IMR-90 (cell line): ENCODE results near the gene KBTBD7. TPM values are rescaled to one million over a fixed set of nuclear protein-coding genes. Genes with fewer than 3 reads are reported as not detected.

Experiments
- ATAC-seq: fragments of 200-7000 bp; cut with Tn5 transposase; 2 replicates; pipeline ENCODE4 v1.9.1; 2020; ENCODE audit warnings: low read depth, mild to moderate bottlenecking, moderate library complexity
- BruUV-seq: library from RNA; stranded (reverse); fragments of 400-500 nt; replicated peaks from 2 replicates; lab custom pipeline; 2021; lab: Mats Ljungman, UMichigan
- CTCF ChIA-PET: fragments of 300-600 bp; formaldehyde crosslinking; extraction: SDS; loops from one replicate; lab custom pipeline; 2021; ENCODE audit warnings: antibody characterized with exemption; lab: Yijun Ruan, JAX
- POLR2A ChIA-PET: fragments of 300-600 bp; sonication (Branson Sonifier 250); formaldehyde crosslinking; loops from one replicate; lab custom pipeline; 2022; ENCODE audit warnings: antibody characterized with exemption; ENCODE audit not compliant: unreplicated experiment; lab: Charles Lee
- DNase-seq: peaks from one replicate; pipeline ENCODE4 v3.0.0; 2013
- H2AFZ ChIP-seq: replicated peaks from 2 replicates; pipeline ENCODE3; 2013; ENCODE audit warnings: low read length, mild to moderate bottlenecking; ENCODE audit not compliant: poor library complexity
- H2AK5ac ChIP-seq: 2 replicates; pipeline ENCODE4 v1.6.1; 2013; ENCODE audit warnings: low read depth, low read length, inconsistent platforms
- H2AK9ac ChIP-seq: replicated peaks from 2 replicates; pipeline ENCODE3; 2013; ENCODE audit warnings: mild to moderate bottlenecking, low read depth, low read length, moderate library complexity; ENCODE audit not compliant: poor library complexity
- H2BK120ac ChIP-seq: 2 replicates; pipeline ENCODE4 v1.6.1; 2013; ENCODE audit warnings: low read depth, low read length, inconsistent platforms
- H2BK15ac ChIP-seq: 3 replicates; pipeline ENCODE4 v1.6.1; 2013; ENCODE audit warnings: low read depth, low read length, inconsistent platforms
- H2BK20ac ChIP-seq: 2 replicates; pipeline ENCODE4 v1.6.1; 2013; ENCODE audit warnings: low read depth, mild to moderate bottlenecking, inconsistent platforms, low read length, moderate library complexity
- H2BK5ac ChIP-seq: 2 replicates; pipeline ENCODE4 v1.6.1; 2013; ENCODE audit warnings: mild to moderate bottlenecking, low read depth, low read length, inconsistent platforms; ENCODE audit not compliant: poor library complexity, severe bottlenecking
- H3K14ac ChIP-seq: replicated peaks from 2 replicates; pipeline ENCODE4 v1.6.1; 2013; ENCODE audit warnings: low read depth, low read length, inconsistent platforms
- H3K18ac ChIP-seq: 2 replicates; pipeline ENCODE4 v1.6.1; 2013; ENCODE audit warnings: low read depth, low read length, control low read depth
- H3K23ac ChIP-seq: 2 replicates; pipeline ENCODE4 v1.6.1; 2013; ENCODE audit warnings: low read depth, low read length, inconsistent platforms
- H3K27ac ChIP-seq: 2 replicates; pipeline ENCODE4 v1.5.1; 2013; ENCODE audit warnings: mild to moderate bottlenecking, control low read depth, low read length; ENCODE audit not compliant: insufficient read depth
- H3K27me3 ChIP-seq: 2 replicates; pipeline ENCODE4 v1.6.1; 2013; ENCODE audit warnings: low read length; ENCODE audit not compliant: control insufficient read depth, insufficient read depth
- H3K36me3 ChIP-seq: 2 replicates; pipeline ENCODE4 v1.6.1; 2013; ENCODE audit warnings: low read length, mixed read lengths; ENCODE audit not compliant: control insufficient read depth, insufficient read depth
- H3K4ac ChIP-seq: 2 replicates; pipeline ENCODE4 v1.6.1; 2013; ENCODE audit warnings: low read depth, low read length, inconsistent platforms
- H3K4me1 ChIP-seq: 2 replicates; pipeline ENCODE4 v1.6.1; 2013; ENCODE audit warnings: low read length, mixed read lengths; ENCODE audit not compliant: control insufficient read depth, insufficient read depth
- H3K4me2 ChIP-seq: 2 replicates; pipeline ENCODE4 v1.6.1; 2013; ENCODE audit warnings: low read depth, mild to moderate bottlenecking, control low read depth, low read length, moderate library complexity
- H3K4me3 ChIP-seq: 2 replicates; pipeline ENCODE4 v1.5.1; 2013; ENCODE audit warnings: low read depth, mild to moderate bottlenecking, control low read depth, low read length, moderate library complexity; ENCODE audit not compliant: insufficient read depth
- H3K56ac ChIP-seq: 2 replicates; pipeline ENCODE4 v1.6.1; 2013; ENCODE audit warnings: low read length, inconsistent platforms; ENCODE audit not compliant: insufficient read depth; ENCODE audit errors: extremely low read depth
- H3K79me1 ChIP-seq, 2 experiments: 2 replicates each; pipeline ENCODE4 v1.6.1; 2013; ENCODE audit warnings: low read length in 2 of 2, inconsistent platforms in 1 of 2, low read depth in 1 of 2
- H3K9ac ChIP-seq: 2 replicates; pipeline ENCODE4 v1.6.1; 2013; ENCODE audit warnings: low read depth, low read length, control low read depth
- H3K9me1 ChIP-seq: 2 replicates; pipeline ENCODE4 v1.6.1; 2013; ENCODE audit warnings: low read length, inconsistent platforms; ENCODE audit not compliant: insufficient read depth
- H3K9me3 ChIP-seq: 2 replicates; pipeline ENCODE4 v1.6.1; 2013; ENCODE audit warnings: low read length; ENCODE audit not compliant: control insufficient read depth, insufficient read depth
- H4K20me1 ChIP-seq: 2 replicates; pipeline ENCODE4 v1.6.1; 2013; ENCODE audit warnings: low read length, inconsistent platforms; ENCODE audit not compliant: insufficient read depth
- H4K5ac ChIP-seq: 2 replicates; pipeline ENCODE4 v1.6.1; 2013; ENCODE audit warnings: mild to moderate bottlenecking, low read depth, low read length, control low read depth
- H4K8ac ChIP-seq, 2 experiments: 2 replicates each; pipeline ENCODE4 v1.6.1; 2013; ENCODE audit warnings: low read depth in 2 of 2, low read length in 2 of 2, control low read depth in 1 of 2, inconsistent platforms in 1 of 2
- H4K91ac ChIP-seq: 2 replicates; pipeline ENCODE4 v1.6.1; 2013; ENCODE audit warnings: low read depth, low read length, inconsistent platforms; ENCODE audit not compliant: insufficient read depth
- BHLHE40 ChIP-seq: fragments of 150-350 bp; IDR thresholded peaks from 2 replicates; pipeline ENCODE4 v1.6.1; 2016; ENCODE audit warnings: mild to moderate bottlenecking, low read depth, low read length
- CEBPB ChIP-seq: IDR thresholded peaks from 2 replicates; pipeline ENCODE4 v1.6.1; 2012; ENCODE audit warnings: low read depth, low read length, improper control_type of control experiment
- CHD1 ChIP-seq: IDR thresholded peaks from 2 replicates; pipeline ENCODE4 v1.6.1; 2012; ENCODE audit warnings: low read depth, low read length, improper control_type of control experiment
- FOS ChIP-seq: fragments of 150-350 bp; IDR thresholded peaks from 2 replicates; pipeline ENCODE4 v1.6.1; 2016; ENCODE audit warnings: low read depth, low read length
- MAFK ChIP-seq: IDR thresholded peaks from 2 replicates; pipeline ENCODE4 v1.6.1; 2012; ENCODE audit warnings: low read depth, low read length, improper control_type of control experiment
- MAZ ChIP-seq: IDR thresholded peaks from 2 replicates; pipeline ENCODE4 v1.6.1; 2012; ENCODE audit warnings: low read depth, mild to moderate bottlenecking, low read length, improper control_type of control experiment, moderate library complexity, borderline replicate concordance
- MXI1 ChIP-seq: IDR thresholded peaks from 2 replicates; pipeline ENCODE4 v1.6.1; 2012; ENCODE audit warnings: low read depth, mild to moderate bottlenecking, low read length, moderate library complexity, borderline replicate concordance
- POLR2A ChIP-seq: IDR thresholded peaks from 2 replicates; pipeline ENCODE4 v1.6.1; 2012; ENCODE audit warnings: mild to moderate bottlenecking, low read depth, low read length
- RAD21 ChIP-seq: IDR thresholded peaks from 2 replicates; pipeline ENCODE4 v1.6.1; 2012; ENCODE audit warnings: low read length, improper control_type of control experiment
- RCOR1 ChIP-seq: IDR thresholded peaks from 2 replicates; pipeline ENCODE4 v1.6.1; 2012; ENCODE audit warnings: mild to moderate bottlenecking, low read length, improper control_type of control experiment; ENCODE audit not compliant: insufficient replicate concordance
- SMC3 ChIP-seq: fragments of 150-350 bp; IDR thresholded peaks from 2 replicates; pipeline ENCODE4 v1.6.1; 2016; ENCODE audit warnings: low read depth, mild to moderate bottlenecking, antibody characterized with exemption, low read length, moderate library complexity
- USF2 ChIP-seq: fragments of 150-350 bp; IDR thresholded peaks from 2 replicates; pipeline ENCODE4 v1.6.1; 2017; ENCODE audit warnings: mild to moderate bottlenecking, antibody characterized with exemption, low read length, low read depth
- dilution Hi-C: fragments of 300-500 bp; cut with HindIII; formaldehyde crosslinking; loops from one replicate; pipeline ENCODE4 v1.14.3; 2018; ENCODE audit warnings: low sequenced_read_pairs; ENCODE audit not compliant: unreplicated experiment
- in situ Hi-C: fragments of 300-500 bp; cut with MboI; formaldehyde crosslinking; loops from 3 replicates; pipeline ENCODE4 v1.14.3; 2019; ENCODE audit warnings: low sequenced_read_pairs, inconsistent platforms, mixed read lengths
- intact Hi-C: fragments of 100-400 bp; cut with micrococcal nuclease; formaldehyde crosslinking; loops from 2 replicates; pipeline ENCODE4 v1.10.0; 2022
- polyA plus RNA-seq, 3 experiments: library from polyadenylated mRNA; depleted of rRNA; stranded (reverse); fragments of >200 nt; gene quantifications; 2 replicates each; pipeline ENCODE4 v1.2.3, GENCODE V29; 2012; ENCODE audit warnings: low replicate concordance in 1 of 3
- total RNA-seq: library from RNA; depleted of rRNA; stranded (reverse); fragments of >200 nt; gene quantifications from 2 replicates; pipeline ENCODE4 v1.2.3, GENCODE V29; 2012
- TF ChIP-seq, protein P1 (sequence below): fragments of 150-350 bp; IDR thresholded peaks from 2 replicates; pipeline ENCODE4 v1.6.1; 2016; ENCODE audit warnings: low read depth, mild to moderate bottlenecking, low read length, moderate library complexity, borderline replicate concordance
- TF ChIP-seq, protein P2 (sequence below): conservative IDR thresholded peaks from 2 replicates; pipeline ENCODE4 v1.5.1; 2012; ENCODE audit warnings: mild to moderate bottlenecking, low read depth, low read length, improper control_type of control experiment

Gene KBTBD7
- total and polyA plus RNA-seq, 2 of the 4 experiments (the other 2 are of a cell fraction): 2.1 to 7.9 TPM

GRCh38 chr13:41182231-41182630 is 12.1 kb downstream of the KBTBD7 start:
- Histone ChIP-seq H2AFZ (no peak overlapping the region), H3K27me3 (no peaks in the 10 kb centered on the region), H4K20me1 (no peaks in the 10 kb centered on the region), H3K9me1 (no peaks in the 10 kb centered on the region), H2AK5ac (no peak overlapping the region), H3K56ac (no peak overlapping the region), H4K8ac (no peak overlapping the region), H3K14ac (no peak overlapping the region), H3K4me3 (no peak overlapping the region), H3K4ac (no peak overlapping the region), H2BK5ac (no peak overlapping the region), H3K18ac (no peak overlapping the region), H3K36me3 (no peaks in the 10 kb centered on the region), H2BK120ac (no peak overlapping the region), H2BK20ac (no peak overlapping the region), H3K79me1 (no peaks in the 10 kb centered on the region), H2BK15ac (no peak overlapping the region), H3K9me3 (no peaks in the 10 kb centered on the region), H3K4me1 (peaks cover 5% of the 10 kb centered on the region; the same call in 1 of the 2 replicates), H3K4me2 (no peak overlapping the region), H3K9ac (no peak overlapping the region), H3K23ac (no peak overlapping the region), H4K91ac (no peak overlapping the region), H4K5ac (no peak overlapping the region), H2AK9ac (no peak overlapping the region), H3K27ac (no peak overlapping the region)
- no TSS peak for BruUV-seq
- no peak for DNase-seq
- no peak for ATAC-seq
- CTCF ChIA-PET: no interaction called here
- TF ChIP-seq CEBPB (no peak), FOS (no peak), CHD1 (no peak), POLR2A (no peak), MXI1 (no peak), MAFK (no peak), BHLHE40 (no peak), RCOR1 (no peak), RAD21 (no peak), MAZ (no peak), SMC3 (no peak), USF2 (no peak)
- TF ChIP-seq, protein P1, sequence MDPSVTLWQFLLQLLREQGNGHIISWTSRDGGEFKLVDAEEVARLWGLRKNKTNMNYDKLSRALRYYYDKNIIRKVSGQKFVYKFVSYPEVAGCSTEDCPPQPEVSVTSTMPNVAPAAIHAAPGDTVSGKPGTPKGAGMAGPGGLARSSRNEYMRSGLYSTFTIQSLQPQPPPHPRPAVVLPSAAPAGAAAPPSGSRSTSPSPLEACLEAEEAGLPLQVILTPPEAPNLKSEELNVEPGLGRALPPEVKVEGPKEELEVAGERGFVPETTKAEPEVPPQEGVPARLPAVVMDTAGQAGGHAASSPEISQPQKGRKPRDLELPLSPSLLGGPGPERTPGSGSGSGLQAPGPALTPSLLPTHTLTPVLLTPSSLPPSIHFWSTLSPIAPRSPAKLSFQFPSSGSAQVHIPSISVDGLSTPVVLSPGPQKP: no peak
- TF ChIP-seq, protein P2, sequence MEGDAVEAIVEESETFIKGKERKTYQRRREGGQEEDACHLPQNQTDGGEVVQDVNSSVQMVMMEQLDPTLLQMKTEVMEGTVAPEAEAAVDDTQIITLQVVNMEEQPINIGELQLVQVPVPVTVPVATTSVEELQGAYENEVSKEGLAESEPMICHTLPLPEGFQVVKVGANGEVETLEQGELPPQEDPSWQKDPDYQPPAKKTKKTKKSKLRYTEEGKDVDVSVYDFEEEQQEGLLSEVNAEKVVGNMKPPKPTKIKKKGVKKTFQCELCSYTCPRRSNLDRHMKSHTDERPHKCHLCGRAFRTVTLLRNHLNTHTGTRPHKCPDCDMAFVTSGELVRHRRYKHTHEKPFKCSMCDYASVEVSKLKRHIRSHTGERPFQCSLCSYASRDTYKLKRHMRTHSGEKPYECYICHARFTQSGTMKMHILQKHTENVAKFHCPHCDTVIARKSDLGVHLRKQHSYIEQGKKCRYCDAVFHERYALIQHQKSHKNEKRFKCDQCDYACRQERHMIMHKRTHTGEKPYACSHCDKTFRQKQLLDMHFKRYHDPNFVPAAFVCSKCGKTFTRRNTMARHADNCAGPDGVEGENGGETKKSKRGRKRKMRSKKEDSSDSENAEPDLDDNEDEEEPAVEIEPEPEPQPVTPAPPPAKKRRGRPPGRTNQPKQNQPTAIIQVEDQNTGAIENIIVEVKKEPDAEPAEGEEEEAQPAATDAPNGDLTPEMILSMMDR: no peak
- dilution Hi-C loops: no loop called here
- in situ Hi-C loops: no loop called here
- POLR2A ChIA-PET: no interaction called here
- intact Hi-C loops: no loop called here
